ENCODE measurements around the gene MRPL2.

DNA sequence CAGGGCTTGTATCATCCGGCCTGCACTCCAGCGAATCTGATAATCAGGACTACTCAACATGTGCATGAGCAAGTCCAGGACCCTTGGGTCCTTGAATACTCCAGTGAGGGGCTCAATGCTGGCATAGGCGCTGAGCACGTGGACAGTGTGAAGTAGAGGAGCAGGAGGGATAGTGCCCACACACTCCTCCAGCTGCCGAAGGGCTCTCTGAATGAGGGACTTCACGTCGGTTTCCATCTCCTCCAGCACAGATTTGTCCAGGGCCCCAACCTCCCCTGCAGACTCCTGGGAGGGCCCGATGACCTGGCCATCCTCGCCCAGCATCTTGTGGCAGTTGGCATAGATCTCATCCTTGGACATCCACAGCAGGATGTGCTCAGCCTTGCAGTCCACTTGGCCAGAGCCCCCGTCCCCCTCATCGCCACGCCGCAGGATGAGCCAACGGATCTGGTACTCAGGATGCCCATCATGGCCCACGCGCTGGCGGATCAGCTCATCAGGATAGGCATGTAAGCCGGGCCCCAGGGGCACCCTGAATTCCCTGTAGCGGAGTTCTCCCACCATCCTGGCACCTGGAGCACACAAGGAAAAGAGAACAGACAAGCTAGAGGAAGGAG, 6.9 kb downstream of the MRPL2 start:
- TF ChIP-seq CTCF (conservative IDR thresholded peaks at IDR 0.05; ENCODE audit: low read depth, low read length): no peak
- no peak for TF ChIP-seq POLR2A (IDR thresholded peaks at IDR 0.05; ENCODE audit: low read depth, low read length)
- TF ChIP-seq RAD21 (IDR thresholded peaks at IDR 0.05; ENCODE audit: low read length): no peak
- no peak for TF ChIP-seq RCOR1 (IDR thresholded peaks at IDR 0.05; ENCODE audit: insufficient replicate concordance, low read length)
- TF ChIP-seq SMC3 (IDR thresholded peaks at IDR 0.05; ENCODE audit: low read depth, low read length): no peak
- no peak for TF ChIP-seq NFE2L2 (IDR thresholded peaks at IDR 0.05; ENCODE audit: low read depth, low read length)
- no peak for TF ChIP-seq CEBPB (IDR thresholded peaks at IDR 0.05; ENCODE audit: low read depth, low read length)
- TF ChIP-seq MAFK (IDR thresholded peaks at IDR 0.05; ENCODE audit: low read depth, low read length): no peak
- TF ChIP-seq CHD1 (IDR thresholded peaks at IDR 0.05; ENCODE audit: low read depth, low read length): no peak
- TF ChIP-seq MXI1 (IDR thresholded peaks at IDR 0.05; ENCODE audit: borderline replicate concordance, low read depth, low read length): no peak
- TF ChIP-seq USF2 (IDR thresholded peaks at IDR 0.05; ENCODE audit: low read depth, low read length): no peak
- TF ChIP-seq, protein P1, sequence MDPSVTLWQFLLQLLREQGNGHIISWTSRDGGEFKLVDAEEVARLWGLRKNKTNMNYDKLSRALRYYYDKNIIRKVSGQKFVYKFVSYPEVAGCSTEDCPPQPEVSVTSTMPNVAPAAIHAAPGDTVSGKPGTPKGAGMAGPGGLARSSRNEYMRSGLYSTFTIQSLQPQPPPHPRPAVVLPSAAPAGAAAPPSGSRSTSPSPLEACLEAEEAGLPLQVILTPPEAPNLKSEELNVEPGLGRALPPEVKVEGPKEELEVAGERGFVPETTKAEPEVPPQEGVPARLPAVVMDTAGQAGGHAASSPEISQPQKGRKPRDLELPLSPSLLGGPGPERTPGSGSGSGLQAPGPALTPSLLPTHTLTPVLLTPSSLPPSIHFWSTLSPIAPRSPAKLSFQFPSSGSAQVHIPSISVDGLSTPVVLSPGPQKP (IDR thresholded peaks at IDR 0.05; ENCODE audit: borderline replicate concordance, low read depth, low read length): no peak
- no peak for TF ChIP-seq RFX5 (IDR thresholded peaks at IDR 0.05; ENCODE audit: low read depth, low read length)
